ENCODE data around the gene RAB5A.

- TF ChIP-seq EZH2 (IDR thresholded peaks at IDR 0.05; ENCODE audit: borderline replicate concordance, low read depth, low read length, severe bottlenecking) = no peak
- no peak for TF ChIP-seq CTCF (IDR thresholded peaks at IDR 0.05; ENCODE audit: extremely low read depth in 1 of 2, insufficient read depth in 1 of 2, low read depth in 1 of 2, low read length in 2 of 2)
- no peak for TF ChIP-seq POLR2A (IDR thresholded peaks at IDR 0.05; ENCODE audit: low read depth, low read length)
- TF ChIP-seq MAX (IDR thresholded peaks at IDR 0.05; ENCODE audit: insufficient read depth, insufficient read length) = no peak
- no peak for TF ChIP-seq POLR2AphosphoS5 (IDR thresholded peaks at IDR 0.05; ENCODE audit: insufficient read depth, low read depth, low read length)
- no peak for TF ChIP-seq JUN (IDR thresholded peaks at IDR 0.05; ENCODE audit: borderline replicate concordance, insufficient read depth, insufficient read length, low read depth)
Measured at GRCh38 chr3:20007960-20008359, 61.1 kb downstream of the RAB5A start.

Data from endothelial cell of umbilical vein (primary cell).